GM12892 (cell line): Measurements from ENCODE around the gene NHLRC2.

Experiments used
- DNase-seq: peaks from one replicate; pipeline ENCODE4 v3.0.0; 2011; ENCODE audit not compliant: insufficient read length
- FAIRE-seq: peaks from 2 replicates; lab custom pipeline; 2011; peaks lifted over from hg19 to GRCh38; lab: Jason Lieb, UNC
- POLR2A ChIP-seq: IDR thresholded peaks from 2 replicates; pipeline ENCODE4 v1.6.1; 2011; ENCODE audit warnings: low read depth, low read length, control low read depth
- POLR2AphosphoS5 ChIP-seq: IDR thresholded peaks from 2 replicates; pipeline ENCODE4 v1.6.1; 2011; ENCODE audit warnings: low read depth, low read length, control low read depth
- TAF1 ChIP-seq: IDR thresholded peaks from 2 replicates; pipeline ENCODE4 v1.6.1; 2011; ENCODE audit warnings: low read depth, mild to moderate bottlenecking, control low read depth, low read length, borderline replicate concordance

Gene NHLRC2

GRCh38 chr10:113894581-113894980, 40.1 kb downstream of the NHLRC2 start:
- DNase-seq (no peak), FAIRE-seq (no peak)
- TF ChIP-seq POLR2AphosphoS5 (no peak), TAF1 (no peak), POLR2A (no peak)

GRCh38 chr10:113895018-113895417, 40.6 kb downstream of the NHLRC2 start:
- no peak for TF ChIP-seq POLR2A
- no peak for TF ChIP-seq POLR2AphosphoS5
- no peak for TF ChIP-seq TAF1
- no peak for FAIRE-seq
- no peak for DNase-seq

- DNase-seq: no peak
- no peak for FAIRE-seq
Observed at GRCh38 chr10:113897693-113898618, 43.5 kb downstream of the NHLRC2 start.

GRCh38 chr10:113899952-113900598, 45.6 kb downstream of the NHLRC2 start:
- DNase-seq (no peak), FAIRE-seq (no peak)
- no peak for TF ChIP-seq POLR2A
- no peak for TF ChIP-seq TAF1
- TF ChIP-seq POLR2AphosphoS5: no peak

More at GRCh38 chr10:113897693-113898618, 43.5 kb downstream of the NHLRC2 start:
- TF ChIP-seq POLR2AphosphoS5 (no peak), TAF1 (no peak), POLR2A (no peak)

- TF ChIP-seq POLR2AphosphoS5 (no peak), POLR2A (no peak), TAF1 (no peak)
- DNase-seq (no peak), FAIRE-seq (peak; percentile 74)
Observed at GRCh38 chr10:113905756-113906155, 51.3 kb downstream of the NHLRC2 start.

- TF ChIP-seq TAF1 (no peak), POLR2A (no peak), POLR2AphosphoS5 (no peak)
- no peak for FAIRE-seq
- no peak for DNase-seq
Observed at GRCh38 chr10:113907166-113907565, 52.7 kb downstream of the NHLRC2 start.

- FAIRE-seq: peak; percentile 62
- no peak for DNase-seq
- TF ChIP-seq POLR2A (no peak), TAF1 (no peak), POLR2AphosphoS5 (no peak)
Observed at GRCh38 chr10:113908236-113908635, 53.8 kb downstream of the NHLRC2 start.

GRCh38 chr10:113911113-113911512, 56.7 kb downstream of the NHLRC2 start:
- no peak for DNase-seq
- TF ChIP-seq TAF1: no peak
- TF ChIP-seq POLR2AphosphoS5: no peak
- no peak for TF ChIP-seq POLR2A
- FAIRE-seq: no peak

GRCh38 chr10:113911839-113912238, 57.4 kb downstream of the NHLRC2 start:
- DNase-seq: no peak
- TF ChIP-seq POLR2A (no peak), POLR2AphosphoS5 (no peak), TAF1 (no peak)
- FAIRE-seq: no peak

GRCh38 chr10:113912582-113912981, 58.1 kb downstream of the NHLRC2 start:
- TF ChIP-seq POLR2AphosphoS5: no peak
- TF ChIP-seq POLR2A: no peak
- no peak for TF ChIP-seq TAF1
- DNase-seq (no peak), FAIRE-seq (no peak)

GRCh38 chr10:113914956-113915355, 60.5 kb downstream of the NHLRC2 start:
- DNase-seq (no peak), FAIRE-seq (no peak)
- TF ChIP-seq POLR2A (no peak), TAF1 (no peak), POLR2AphosphoS5 (no peak)

GRCh38 chr10:113915540-113915939, 61.1 kb downstream of the NHLRC2 start:
- DNase-seq (no peak), FAIRE-seq (no peak)
- TF ChIP-seq POLR2AphosphoS5: no peak
- TF ChIP-seq TAF1: no peak
- no peak for TF ChIP-seq POLR2A

GRCh38 chr10:113916053-113916452, 61.6 kb downstream of the NHLRC2 start:
- DNase-seq (no peak), FAIRE-seq (no peak)
- TF ChIP-seq TAF1 (no peak), POLR2A (no peak)
